ENCODE measurements around the gene KCNK3.

The KCNK3 gene

DNA sequence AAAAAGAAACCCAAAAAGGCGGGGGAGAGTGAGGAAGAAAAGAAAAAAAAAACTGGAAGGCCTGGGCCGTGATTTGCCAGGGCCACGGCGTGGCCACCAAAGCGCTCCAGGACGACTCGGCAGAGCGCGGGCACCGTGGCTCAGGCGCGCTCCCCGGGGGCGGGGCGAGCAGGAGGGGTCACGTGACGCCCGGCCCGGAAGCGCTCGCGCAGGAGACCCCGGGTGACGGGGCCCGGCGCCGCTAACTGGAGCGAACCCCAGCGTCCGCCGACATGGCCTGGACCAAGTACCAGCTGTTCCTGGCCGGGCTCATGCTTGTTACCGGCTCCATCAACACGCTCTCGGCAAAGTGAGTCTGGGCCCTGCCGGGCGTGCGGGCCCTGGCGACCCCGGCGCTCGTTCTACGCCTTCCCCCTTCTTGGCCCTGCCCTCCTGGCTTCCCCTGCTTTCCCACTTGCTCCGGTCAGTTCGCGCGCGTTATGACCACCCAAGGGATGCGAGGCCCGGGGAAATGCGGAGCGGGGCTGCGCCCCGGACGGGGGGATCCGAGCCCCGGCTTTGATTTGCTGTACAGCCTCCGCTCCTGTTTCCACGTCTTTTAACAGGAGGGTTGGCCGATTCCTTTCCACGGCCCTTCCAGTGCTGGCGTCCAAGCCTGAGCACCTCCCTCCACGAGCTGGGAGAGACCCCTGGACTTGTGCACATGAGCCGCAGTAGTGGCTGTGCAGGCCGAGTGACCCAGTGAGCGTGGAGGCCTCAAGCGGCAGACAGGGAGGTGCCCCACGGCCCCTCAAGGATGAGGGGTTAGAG is 71.8 kb downstream of the KCNK3 start, which contains the start of gene SLC35F6:
Gene SLC35F6 (plus strand): TSS at position 207 of the 810 bp plus-strand sequence. CDS start 66 bp downstream, at position 273.
- TF ChIP-seq, protein P1, sequence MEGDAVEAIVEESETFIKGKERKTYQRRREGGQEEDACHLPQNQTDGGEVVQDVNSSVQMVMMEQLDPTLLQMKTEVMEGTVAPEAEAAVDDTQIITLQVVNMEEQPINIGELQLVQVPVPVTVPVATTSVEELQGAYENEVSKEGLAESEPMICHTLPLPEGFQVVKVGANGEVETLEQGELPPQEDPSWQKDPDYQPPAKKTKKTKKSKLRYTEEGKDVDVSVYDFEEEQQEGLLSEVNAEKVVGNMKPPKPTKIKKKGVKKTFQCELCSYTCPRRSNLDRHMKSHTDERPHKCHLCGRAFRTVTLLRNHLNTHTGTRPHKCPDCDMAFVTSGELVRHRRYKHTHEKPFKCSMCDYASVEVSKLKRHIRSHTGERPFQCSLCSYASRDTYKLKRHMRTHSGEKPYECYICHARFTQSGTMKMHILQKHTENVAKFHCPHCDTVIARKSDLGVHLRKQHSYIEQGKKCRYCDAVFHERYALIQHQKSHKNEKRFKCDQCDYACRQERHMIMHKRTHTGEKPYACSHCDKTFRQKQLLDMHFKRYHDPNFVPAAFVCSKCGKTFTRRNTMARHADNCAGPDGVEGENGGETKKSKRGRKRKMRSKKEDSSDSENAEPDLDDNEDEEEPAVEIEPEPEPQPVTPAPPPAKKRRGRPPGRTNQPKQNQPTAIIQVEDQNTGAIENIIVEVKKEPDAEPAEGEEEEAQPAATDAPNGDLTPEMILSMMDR (conservative IDR thresholded peaks at IDR 0.05; ENCODE audit: low read depth, low read length) = no peak
- Histone ChIP-seq H3K36me3 (ENCODE audit: insufficient read depth) (no peaks in the 10 kb centered on the region), H3K27me3 (ENCODE audit: insufficient read depth, low read depth) (no peaks in the 10 kb centered on the region), H2AFZ (ENCODE audit: low read depth) (peak within 1 kb of the TSS; percentile 91), H3K4me1 (ENCODE audit: low read depth, poor library complexity, severe bottlenecking) (peaks cover 27% of the 10 kb centered on the region), H3K9ac (peak within 1 kb of the TSS; percentile 88), H4K20me1 (ENCODE audit: insufficient read depth) (no peaks in the 10 kb centered on the region), H3K79me2 (ENCODE audit: insufficient read depth, low read depth) (peaks cover 11% of the 10 kb centered on the region; the same call in 1 of the 2 replicates), H3K4me3 (IDR thresholded peaks at IDR 0.05; ENCODE audit: insufficient read depth, low read depth, low read length) (peak within 1 kb of the TSS; percentile 88), H3K4me2 (peak within 1 kb of the TSS; percentile 95), H3K27ac (no peak within 1 kb of the TSS)

DNA sequence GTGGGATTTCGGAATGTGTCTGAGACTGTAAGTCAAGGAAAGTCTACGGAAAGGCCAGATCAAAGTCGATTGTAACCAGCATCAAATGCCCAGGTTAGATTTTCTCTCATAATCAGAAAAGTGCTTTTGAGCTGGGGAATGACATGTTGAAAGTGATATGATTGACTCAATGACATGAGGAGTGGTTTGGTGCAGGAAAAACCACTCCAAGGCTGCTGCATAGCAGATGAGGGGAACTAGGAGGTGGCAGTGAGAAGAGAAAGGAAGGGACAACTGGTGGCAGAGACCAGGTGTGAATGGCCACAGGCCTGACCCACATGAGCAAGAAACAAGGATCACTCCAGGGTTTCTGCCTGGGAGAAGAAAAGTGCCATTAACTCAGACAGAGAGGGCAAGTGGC is 72.4 kb downstream of the KCNK3 start:
- Histone ChIP-seq H3K4me3 (IDR thresholded peaks at IDR 0.05; ENCODE audit: insufficient read depth, low read depth, low read length) (peak overlapping the region; percentile 88), H3K27ac (no peak overlapping the region), H4K20me1 (ENCODE audit: insufficient read depth) (no peaks in the 10 kb centered on the region), H2AFZ (ENCODE audit: low read depth) (peak overlapping the region; percentile 91), H3K4me2 (peak overlapping the region; percentile 95), H3K9ac (peak overlapping the region; percentile 88), H3K27me3 (ENCODE audit: insufficient read depth, low read depth) (no peaks in the 10 kb centered on the region), H3K79me2 (ENCODE audit: insufficient read depth, low read depth) (peaks cover 11% of the 10 kb centered on the region; the same call in 1 of the 2 replicates), H3K4me1 (ENCODE audit: low read depth, poor library complexity, severe bottlenecking) (peaks cover 33% of the 10 kb centered on the region), H3K36me3 (ENCODE audit: insufficient read depth) (no peaks in the 10 kb centered on the region)
- TF ChIP-seq, protein P1 (conservative IDR thresholded peaks at IDR 0.05; ENCODE audit: low read depth, low read length) = no peak

DNA sequence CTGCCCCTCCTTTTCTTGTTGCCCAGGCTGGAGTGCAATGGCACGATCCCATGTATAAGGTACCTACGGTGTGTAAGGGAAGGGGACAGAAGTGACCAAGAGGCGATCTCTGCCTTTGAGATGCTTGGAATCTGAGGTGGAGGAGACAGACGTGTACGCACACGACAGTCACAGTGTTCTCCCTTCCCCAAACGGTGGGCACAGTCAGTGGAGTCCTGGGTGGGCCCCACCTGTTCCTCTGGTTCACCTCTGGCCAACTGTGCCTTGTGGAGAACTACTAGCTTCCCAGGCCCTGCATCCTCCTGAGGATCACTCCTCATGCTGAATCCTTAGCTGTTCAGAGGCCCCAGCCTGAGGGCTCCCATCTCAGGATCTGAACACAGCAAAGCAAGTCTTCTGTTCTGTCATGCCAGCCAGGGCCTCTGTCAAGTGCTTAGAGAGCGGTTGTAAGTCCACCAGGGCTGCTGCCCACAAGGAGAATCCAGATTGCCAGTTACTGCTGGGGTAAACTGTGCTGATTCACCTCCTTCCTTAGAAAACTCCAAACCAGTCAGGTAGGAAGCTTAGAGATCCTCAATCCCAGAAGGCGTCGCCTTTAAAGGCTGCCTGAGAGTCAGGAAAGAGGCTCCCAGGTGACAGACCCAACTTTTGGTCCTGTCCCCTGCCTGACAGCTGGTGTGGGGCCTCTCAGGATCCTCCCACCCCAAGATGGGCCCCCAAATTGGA is 73.1 kb downstream of the KCNK3 start:
- TF ChIP-seq, protein P1 (conservative IDR thresholded peaks at IDR 0.05; ENCODE audit: low read depth, low read length) = no peak
- H3K27me3 ChIP-seq (ENCODE audit: insufficient read depth, low read depth) = no peaks in the 10 kb centered on the region
- H3K4me3 ChIP-seq (IDR thresholded peaks at IDR 0.05; ENCODE audit: insufficient read depth, low read depth, low read length) = no peak overlapping the region
- peaks cover 41% of the 10 kb centered on the region for H3K4me1 ChIP-seq (ENCODE audit: low read depth, poor library complexity, severe bottlenecking)
- no peaks in the 10 kb centered on the region for H3K36me3 ChIP-seq (ENCODE audit: insufficient read depth)
- peak overlapping the region; percentile 95 for H3K4me2 ChIP-seq
- peaks cover 11% of the 10 kb centered on the region; the same call in 1 of the 2 replicates for H3K79me2 ChIP-seq (ENCODE audit: insufficient read depth, low read depth)
- no peak overlapping the region for H2AFZ ChIP-seq (ENCODE audit: low read depth)
- H3K27ac ChIP-seq = no peak overlapping the region
- no peaks in the 10 kb centered on the region for H4K20me1 ChIP-seq (ENCODE audit: insufficient read depth)
- H3K9ac ChIP-seq = no peak overlapping the region

DNA sequence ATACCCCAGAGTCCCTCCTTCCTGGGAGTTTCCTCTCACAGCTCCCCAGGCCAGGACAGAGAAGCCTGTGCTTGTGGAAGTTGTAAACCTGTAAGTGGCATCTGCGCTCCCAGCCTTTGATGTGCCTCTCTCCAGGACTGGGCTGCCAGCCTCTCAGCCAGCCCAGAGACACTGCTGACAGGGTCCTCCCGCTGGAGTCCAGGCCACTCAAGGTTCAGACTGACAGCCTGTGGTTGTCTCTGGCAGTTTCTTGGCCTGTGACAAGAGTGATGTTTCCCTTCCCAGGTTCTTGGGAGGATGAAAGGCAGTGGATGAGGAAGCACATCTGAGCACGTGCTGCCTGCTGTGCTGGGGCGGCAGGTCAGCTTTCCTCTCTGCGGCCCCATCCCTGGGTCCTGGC is 74.6 kb downstream of the KCNK3 start:
- Histone ChIP-seq H3K79me2 (ENCODE audit: insufficient read depth, low read depth) (peaks cover 19% of the 10 kb centered on the region; the same call in 1 of the 2 replicates), H3K36me3 (ENCODE audit: insufficient read depth) (no peaks in the 10 kb centered on the region), H3K9ac (no peak overlapping the region), H3K27me3 (ENCODE audit: insufficient read depth, low read depth) (no peaks in the 10 kb centered on the region), H3K4me1 (ENCODE audit: low read depth, poor library complexity, severe bottlenecking) (peaks cover 56% of the 10 kb centered on the region), H4K20me1 (ENCODE audit: insufficient read depth) (no peaks in the 10 kb centered on the region), H3K4me2 (no peak overlapping the region), H3K4me3 (IDR thresholded peaks at IDR 0.05; ENCODE audit: insufficient read depth, low read depth, low read length) (no peak overlapping the region), H2AFZ (ENCODE audit: low read depth) (no peak overlapping the region), H3K27ac (no peak overlapping the region)
- TF ChIP-seq, protein P1 (conservative IDR thresholded peaks at IDR 0.05; ENCODE audit: low read depth, low read length) = no peak

Measured in KMS-11 (cell line).